ENCODE data around the gene PHLDA2. TPM values are rescaled to one million over a fixed set of nuclear protein-coding genes. Genes with fewer than 3 reads are reported as not detected.

PHLDA2 gene
- total RNA-seq, 1 experiment from 2014 or later: 101 TPM

DNA sequence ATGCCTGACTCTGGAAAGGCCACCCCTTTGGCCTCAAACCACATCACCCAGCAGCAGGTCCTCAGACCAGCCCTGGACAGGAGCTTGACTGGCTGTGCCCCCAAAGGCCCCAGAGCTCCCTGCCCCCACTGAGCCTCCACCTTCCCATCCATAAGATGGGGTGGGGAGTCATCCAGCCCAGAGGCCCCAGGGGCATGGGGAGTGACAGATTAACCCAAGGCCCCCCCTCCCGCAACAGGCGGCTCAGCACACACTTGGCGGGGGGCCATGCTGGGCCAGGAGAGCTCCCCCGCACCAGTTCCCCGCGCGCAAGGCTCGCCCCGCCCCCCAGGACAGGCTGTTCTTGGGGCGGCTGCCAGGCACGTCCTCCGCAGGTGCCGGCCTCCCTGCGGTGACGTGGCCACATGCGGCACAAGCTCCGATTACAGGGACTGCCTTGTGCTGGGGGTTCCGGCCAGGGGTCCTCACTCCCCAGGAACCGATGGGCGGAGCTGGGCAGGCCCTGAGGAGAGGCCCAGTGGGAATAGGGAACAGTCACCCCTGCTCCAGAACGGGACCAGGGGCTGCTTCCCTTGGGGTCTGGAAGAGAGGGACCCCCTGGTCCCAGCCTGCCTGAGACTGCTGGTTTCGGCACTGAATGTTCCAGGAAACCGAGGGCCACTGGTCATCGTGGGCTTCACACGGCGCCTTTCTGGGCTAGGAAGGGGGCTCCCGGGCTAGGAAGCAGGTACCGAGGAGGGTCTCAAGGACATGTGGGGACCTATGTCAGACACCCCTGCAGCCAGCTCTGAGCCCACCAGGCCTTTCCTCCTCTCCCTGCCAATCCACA is 38.5 kb downstream of the PHLDA2 start:
- H3K4me1 ChIP-seq (ENCODE audit: insufficient read depth, low read length): peaks cover 28% of the 10 kb centered on the region
- no peaks in the 10 kb centered on the region for H4K20me1 ChIP-seq (ENCODE audit: low read length)
- no peaks in the 10 kb centered on the region for H3K27me3 ChIP-seq (ENCODE audit: low read length)
- no peaks in the 10 kb centered on the region for H3F3A ChIP-seq (ENCODE audit: low read length, unreplicated experiment)
- no peak overlapping the region for H3K9ac ChIP-seq (ENCODE audit: low read length)
- H3K9me3 ChIP-seq (ENCODE audit: low read length): no peaks in the 10 kb centered on the region
- no peak overlapping the region for H3K27ac ChIP-seq (ENCODE audit: low read length)
- intact Hi-C loops (cut with micrococcal nuclease): no loop called here
- POLR2A ChIA-PET (ENCODE audit: unreplicated experiment): no interaction called here
- peak overlapping the region; percentile 12; the same call in 1 of the 2 replicates for H3K4me3 ChIP-seq (ENCODE audit: low read length)
- H3K9me2 ChIP-seq (replicated peaks; ENCODE audit: low read length): no peaks in the 10 kb centered on the region
- TSS peak; percentile 42 for BruUV-seq (replicated peaks)
- H3K4me2 ChIP-seq (ENCODE audit: low read length): peak overlapping the region; percentile 54
- 0 out of 2 replicates have a peak overlapping the region, but pooled peaks have one; percentile 36 for H2AFZ ChIP-seq (ENCODE audit: low read length)
- ATAC-seq: no peak
- DNase-seq: peak; percentile 58
- no peaks in the 10 kb centered on the region for H3K79me2 ChIP-seq (ENCODE audit: low read length)
- TF ChIP-seq EZH2 (IDR thresholded peaks at IDR 0.05; ENCODE audit: low read length, unreplicated experiment): no peak
- TF ChIP-seq EZH2phosphoT487 (IDR thresholded peaks at IDR 0.05; ENCODE audit: borderline replicate concordance, low read length): no peak
- TF ChIP-seq CTCF (conservative IDR thresholded peaks at IDR 0.05; ENCODE audit: low read depth, low read length): no peak
- no peaks in the 10 kb centered on the region for H3K36me3 ChIP-seq (ENCODE audit: low read depth, low read length)
- CTCF ChIA-PET: interaction anchor here (0.6 to 3.4 kb wide), 4 partner anchors 36 to 359 kb away, joined by 3 to 40 read pairs (median 12); partner anchors contain the start of gene PHLDA2

DNA sequence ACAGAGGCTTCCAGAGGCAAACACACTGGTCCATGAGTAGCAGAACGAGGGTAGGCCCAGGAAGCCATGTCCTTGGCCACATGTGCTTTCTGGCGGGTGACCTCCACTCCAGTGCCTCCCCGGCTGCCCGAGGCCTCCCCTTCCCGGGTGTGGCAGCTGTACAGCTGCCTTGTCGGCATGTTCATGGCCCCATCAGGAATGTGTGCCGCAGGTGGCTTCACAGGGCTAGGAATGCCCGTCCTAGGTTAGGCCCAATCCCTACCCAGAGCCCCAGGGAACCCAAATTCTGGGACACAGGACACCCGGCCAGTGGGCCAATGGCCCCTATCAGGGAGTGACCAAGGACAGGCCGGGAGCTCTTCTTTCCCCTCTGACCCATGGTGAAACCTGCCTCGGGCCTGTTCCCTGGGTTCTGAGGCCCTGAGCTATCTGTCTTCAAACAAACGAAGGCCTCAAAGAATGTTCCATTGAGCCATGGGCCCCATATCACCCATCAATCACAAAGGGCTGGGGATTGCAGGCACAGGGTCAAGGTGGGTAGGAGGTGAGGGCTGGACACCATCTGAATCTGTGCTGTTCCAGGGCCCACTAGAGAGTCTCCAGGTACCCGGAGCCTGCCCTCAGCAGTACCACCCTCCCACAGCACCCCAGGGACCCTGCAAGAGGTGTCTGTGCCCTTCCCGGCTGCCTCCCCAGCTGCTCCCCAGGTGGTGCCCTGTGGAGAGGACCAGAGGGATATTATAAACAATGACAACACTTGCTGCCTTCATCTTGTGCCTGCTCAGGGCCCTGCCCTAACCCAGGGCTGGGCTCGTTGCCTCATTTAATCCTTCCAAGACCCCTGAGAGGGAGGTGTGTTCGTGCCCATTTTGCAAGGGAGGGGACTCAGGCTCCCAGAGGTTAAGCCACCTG is 39.6 kb downstream of the PHLDA2 start:
- H3K27ac ChIP-seq (ENCODE audit: low read length): no peak overlapping the region
- H3K36me3 ChIP-seq (ENCODE audit: low read depth, low read length): no peaks in the 10 kb centered on the region
- ChIA-PET CTCF (interaction anchor here (2.1 kb wide), 1 partner anchor 356 kb away, joined by 24 read pairs; no protein-coding TSS in a partner anchor), POLR2A (ENCODE audit: unreplicated experiment) (interaction anchor here (0.6 kb wide), 1 partner anchor 206 kb away, joined by 4 read pairs; no protein-coding TSS in a partner anchor)
- no peaks in the 10 kb centered on the region for H3K79me2 ChIP-seq (ENCODE audit: low read length)
- no peak overlapping the region for H3K4me3 ChIP-seq (ENCODE audit: low read length)
- H3K27me3 ChIP-seq (ENCODE audit: low read length): no peaks in the 10 kb centered on the region
- H3K9ac ChIP-seq (ENCODE audit: low read length): no peak overlapping the region
- intact Hi-C loops (cut with micrococcal nuclease): loop anchor here (10.0 kb wide), 1 partner anchor 465 kb away; no protein-coding TSS in a partner anchor
- no peaks in the 10 kb centered on the region for H3F3A ChIP-seq (ENCODE audit: low read length, unreplicated experiment)
- no peak for DNase-seq
- no peaks in the 10 kb centered on the region for H3K9me3 ChIP-seq (ENCODE audit: low read length)
- no peaks in the 10 kb centered on the region for H4K20me1 ChIP-seq (ENCODE audit: low read length)
- H2AFZ ChIP-seq (ENCODE audit: low read length): no peak overlapping the region
- BruUV-seq (replicated peaks): no TSS peak
- no peak overlapping the region for H3K4me2 ChIP-seq (ENCODE audit: low read length)
- H3K4me1 ChIP-seq (ENCODE audit: insufficient read depth, low read length): peaks cover 33% of the 10 kb centered on the region
- no peak for ATAC-seq
- no peaks in the 10 kb centered on the region for H3K9me2 ChIP-seq (replicated peaks; ENCODE audit: low read length)
- no peak for TF ChIP-seq CTCF (conservative IDR thresholded peaks at IDR 0.05; ENCODE audit: low read depth, low read length)
- no peak for TF ChIP-seq EZH2 (IDR thresholded peaks at IDR 0.05; ENCODE audit: low read length, unreplicated experiment)
- no peak for TF ChIP-seq EZH2phosphoT487 (IDR thresholded peaks at IDR 0.05; ENCODE audit: borderline replicate concordance, low read length)
